Breast epithelium (tissue), 3 donors: ENCODE results near the gene C2orf49.

ENCODE experiments used
- POLR2A ChIP-seq: fragments of 450-650 bp; IDR thresholded peaks from one replicate; pipeline ENCODE4 v1.6.1; 2016; ENCODE audit warnings: antibody characterized with exemption, mild to moderate bottlenecking, moderate library complexity
- TF ChIP-seq, protein P1 (sequence below), 3 donors: fragments of 450-650 bp; IDR thresholded peaks; one replicate each; pipeline ENCODE4 v1.5.1; 2016 to 2017; ENCODE audit warnings: antibody characterized with exemption in 3 of 3, mild to moderate bottlenecking in 3 of 3, moderate library complexity in 3 of 3

DNA sequence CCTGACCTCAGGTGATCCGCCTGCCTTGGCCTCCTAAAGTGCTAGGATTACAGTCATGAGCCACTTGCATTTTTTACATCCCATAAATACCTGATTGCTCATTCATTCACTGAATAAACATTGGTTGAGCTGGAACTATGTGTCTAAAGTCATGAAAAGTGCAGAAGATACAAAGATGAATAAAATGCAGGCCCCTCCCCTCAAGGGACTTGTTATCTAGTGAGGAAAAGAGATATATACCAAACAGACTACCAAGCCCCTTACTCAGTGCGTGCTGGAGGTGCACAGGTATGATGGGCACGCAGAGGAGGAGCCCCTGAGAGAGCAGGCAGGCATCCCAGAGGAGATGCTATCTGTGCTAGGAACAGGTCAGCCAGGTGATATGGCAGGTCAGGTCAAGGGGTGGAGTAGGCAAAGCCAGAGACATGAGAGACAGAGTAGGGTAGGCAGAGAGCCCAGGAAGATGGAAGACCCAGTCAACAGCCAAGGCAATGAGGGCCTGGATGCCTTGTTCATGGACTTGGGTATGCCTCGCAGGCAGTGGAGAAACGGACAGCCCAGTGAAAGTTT, 53.8 kb downstream of the C2orf49 start:
- TF ChIP-seq, protein P1, sequence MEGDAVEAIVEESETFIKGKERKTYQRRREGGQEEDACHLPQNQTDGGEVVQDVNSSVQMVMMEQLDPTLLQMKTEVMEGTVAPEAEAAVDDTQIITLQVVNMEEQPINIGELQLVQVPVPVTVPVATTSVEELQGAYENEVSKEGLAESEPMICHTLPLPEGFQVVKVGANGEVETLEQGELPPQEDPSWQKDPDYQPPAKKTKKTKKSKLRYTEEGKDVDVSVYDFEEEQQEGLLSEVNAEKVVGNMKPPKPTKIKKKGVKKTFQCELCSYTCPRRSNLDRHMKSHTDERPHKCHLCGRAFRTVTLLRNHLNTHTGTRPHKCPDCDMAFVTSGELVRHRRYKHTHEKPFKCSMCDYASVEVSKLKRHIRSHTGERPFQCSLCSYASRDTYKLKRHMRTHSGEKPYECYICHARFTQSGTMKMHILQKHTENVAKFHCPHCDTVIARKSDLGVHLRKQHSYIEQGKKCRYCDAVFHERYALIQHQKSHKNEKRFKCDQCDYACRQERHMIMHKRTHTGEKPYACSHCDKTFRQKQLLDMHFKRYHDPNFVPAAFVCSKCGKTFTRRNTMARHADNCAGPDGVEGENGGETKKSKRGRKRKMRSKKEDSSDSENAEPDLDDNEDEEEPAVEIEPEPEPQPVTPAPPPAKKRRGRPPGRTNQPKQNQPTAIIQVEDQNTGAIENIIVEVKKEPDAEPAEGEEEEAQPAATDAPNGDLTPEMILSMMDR (IDR thresholded peaks at IDR 0.05), result no peak
- no peak for TF ChIP-seq POLR2A
